Measurements from ENCODE around the gene ATL2. TPM values are rescaled to one million over a fixed set of nuclear protein-coding genes. Genes with fewer than 3 reads are reported as not detected.

ATL2 gene
- total and polyA plus RNA-seq, 2 donors (not counting 3 experiments of a cell fraction or from before 2014, with no cell fraction given), result 23.9 to 45.5 TPM

- Histone ChIP-seq H3K4me1 (ENCODE audit: control insufficient read depth, extremely low read depth, insufficient read depth, low read length) (peaks cover 16% of the 10 kb centered on the region), H3K36me3 (ENCODE audit: control insufficient read depth in 2 of 2, extremely low read depth in 1 of 2, insufficient read depth in 2 of 2, low read length in 2 of 2) (no peaks in the 10 kb centered on the region), H4K20me1 (replicated peaks; ENCODE audit: control insufficient read depth, extremely low read depth, insufficient read depth, low read length) (no peaks in the 10 kb centered on the region), H3K27me3 (ENCODE audit: control insufficient read depth in 2 of 2, insufficient read depth in 2 of 2, low read length in 2 of 2) (no peaks in the 10 kb centered on the region), H3K27ac (ENCODE audit: insufficient read depth, low read depth, low read length) (no peak overlapping the region), H3K9me3 (replicated peaks; ENCODE audit: control insufficient read depth, insufficient read depth, low read length) (no peaks in the 10 kb centered on the region), H3K9me1 (replicated peaks; ENCODE audit: control insufficient read depth, extremely low read depth, insufficient read depth, low read length) (no peaks in the 10 kb centered on the region), H3K4me3 (replicated peaks in 1 of 3; ENCODE audit: insufficient read depth in 1 of 3, low read depth in 1 of 3, low read length in 3 of 3) (peak overlapping the region in 2 of 3 experiments; percentile 14 to 88), H3K4me2 (ENCODE audit: insufficient read depth, low read length) (peak overlapping the region; percentile 69), H3K9ac (replicated peaks; ENCODE audit: extremely low read depth, insufficient read depth, low read length) (peak overlapping the region; percentile 84), H2AFZ (ENCODE audit: low read depth, low read length) (no peak overlapping the region), H3K79me2 (ENCODE audit: control insufficient read depth, insufficient read depth, low read length) (peaks cover 66% of the 10 kb centered on the region)
- dilution Hi-C loops (cut with MboI; ENCODE audit: extremely low pct_ligation_motif_present, low sequenced_read_pairs), result no loop called here
- TF ChIP-seq POLR2AphosphoS5 (IDR thresholded peaks at IDR 0.05; ENCODE audit: insufficient read depth, low read depth, low read length) (no peak), FOS (IDR thresholded peaks at IDR 0.05; ENCODE audit: borderline replicate concordance, insufficient read depth, low read length) (no peak), JUN (IDR thresholded peaks at IDR 0.05; ENCODE audit: borderline replicate concordance, insufficient read depth, insufficient read length, low read depth) (no peak), POLR2A (IDR thresholded peaks at IDR 0.05; ENCODE audit: low read depth, low read length) (no peak), MAX (IDR thresholded peaks at IDR 0.05; ENCODE audit: insufficient read depth, insufficient read length) (no peak), CTCF (IDR thresholded peaks at IDR 0.05; ENCODE audit: extremely low read depth in 1 of 2, insufficient read depth in 1 of 2, low read depth in 1 of 2, low read length in 2 of 2) (no peak), GATA2 (IDR thresholded peaks at IDR 0.05; ENCODE audit: insufficient read depth, insufficient read length, low read depth, low read length) (no peak)
- intact Hi-C loops (cut with micrococcal nuclease), result loop anchor here (5.0 to 10.0 kb wide), 7 partner anchors 160 to 747 kb away; partner anchors contain the start of genes CYP1B1, GALM and SOS1
- no TSS peak for BruUV-seq (replicated peaks)
- ChIA-PET CTCF (interaction anchor here (0.7 to 4.7 kb wide), 11 partner anchors 8 to 401 kb away, joined by 3 to 40 read pairs (median 4); no protein-coding TSS in a partner anchor), POLR2A (interaction anchor here (0.6 to 2.6 kb wide), 2 partner anchors 11 to 376 kb away, joined by 3 to 19 read pairs; partner anchors contain the start of gene SRSF7)
- DNase-seq (ENCODE audit: low read depth, low spot score) (peak; percentile 48), FAIRE-seq (no peak)
Measured at GRCh38 chr2:38374984-38375383, 2.1 kb downstream of the ATL2 start.
